Panc1 (cell line): ENCODE measurements around the gene SOWAHD. TPM values are rescaled to one million over a fixed set of nuclear protein-coding genes. Genes with fewer than 3 reads are reported as not detected.

ENCODE experiments used
- ATAC-seq: fragments of 200-7000 bp; cut with Tn5 transposase; 2 replicates; pipeline ENCODE4 v1.9.1; 2020; ENCODE audit warnings: mild to moderate bottlenecking, moderate library complexity
- BruUV-seq: library from RNA; stranded (reverse); fragments of 400-500 nt; replicated peaks from 2 replicates; lab custom pipeline; 2021; lab: Mats Ljungman, UMichigan
- CTCF ChIA-PET: fragments of 300-600 bp; sonication (Branson Sonifier 250); formaldehyde crosslinking; loops from one replicate; lab custom pipeline; 2022; ENCODE audit warnings: antibody characterized with exemption; lab: Charles Lee
- POLR2A ChIA-PET: fragments of 300-600 bp; sonication (Branson Sonifier 250); formaldehyde crosslinking; loops from one replicate; lab custom pipeline; 2022; ENCODE audit warnings: antibody characterized with exemption; lab: Charles Lee
- DNase-seq: peaks from one replicate; pipeline ENCODE4 v3.0.0-alpha.2; 2010; ENCODE audit warnings: low read depth, low spot score
- H3K27ac ChIP-seq: 2 replicates; pipeline ENCODE4 v1.5.1; 2011; ENCODE audit warnings: mild to moderate bottlenecking, low read length, inconsistent platforms
- H3K27me3 ChIP-seq: fragments of 200-500 bp; sonication (Bioruptor generic); 2 replicates; pipeline ENCODE4 v1.6.0; 2014; ENCODE audit warnings: low read length, inconsistent platforms; ENCODE audit not compliant: control insufficient read depth, insufficient read depth
- H3K36me3 ChIP-seq: fragments of 200-500 bp; sonication (Bioruptor generic); 2 replicates; pipeline ENCODE4 v1.5.1; 2014; ENCODE audit warnings: inconsistent platforms, mild to moderate bottlenecking, low read length, moderate library complexity; ENCODE audit not compliant: control insufficient read depth, insufficient read depth
- H3K4me1 ChIP-seq: 2 replicates; pipeline ENCODE4 v1.5.1; 2011; ENCODE audit warnings: inconsistent platforms, mild to moderate bottlenecking, low read length, moderate library complexity; ENCODE audit not compliant: control insufficient read depth, insufficient read depth
- H3K4me3 ChIP-seq, 2 experiments: 2 replicates each; pipeline ENCODE4 v1.5.1; 2011 to 2012; ENCODE audit warnings: low read depth in 2 of 2, low read length in 2 of 2, mild to moderate bottlenecking in 2 of 2, inconsistent platforms in 1 of 2, moderate library complexity in 1 of 2
- H3K9me3 ChIP-seq: fragments of 200-500 bp; sonication (Bioruptor generic); 2 replicates; pipeline ENCODE4 v1.5.1; 2014; ENCODE audit warnings: low read depth, mild to moderate bottlenecking, inconsistent platforms, low read length, moderate library complexity; ENCODE audit not compliant: control insufficient read depth, insufficient read depth
- POLR2AphosphoS5 ChIP-seq: IDR thresholded peaks from 2 replicates; pipeline ENCODE4 v1.6.1; 2012; ENCODE audit warnings: mild to moderate bottlenecking, low read depth, low read length, moderate library complexity
- SIN3A ChIP-seq: IDR thresholded peaks from 2 replicates; pipeline ENCODE4 v1.6.1; 2012; ENCODE audit warnings: low read depth, mild to moderate bottlenecking, low read length, moderate library complexity, borderline replicate concordance; ENCODE audit not compliant: insufficient read depth
- TCF7L2 ChIP-seq: IDR thresholded peaks from 2 replicates; pipeline ENCODE4 v1.6.1; 2011; ENCODE audit warnings: mild to moderate bottlenecking, low read depth, low read length, inconsistent platforms
- in situ Hi-C: cut with HindIII; loops from 2 replicates; pipeline ENCODE4 v1.10.0; 2016; ENCODE audit warnings: low sequenced_read_pairs, low pct_unique_long_range_greater_than_20kb
- intact Hi-C: fragments of 100-400 bp; cut with micrococcal nuclease; formaldehyde crosslinking; loops from one replicate; pipeline ENCODE4 v1.10.0; 2022; ENCODE audit not compliant: unreplicated experiment
- total RNA-seq: library from RNA; stranded (reverse); gene quantifications from one replicate; pipeline ENCODE4 v1.2.1, GENCODE V29; 2021; ENCODE audit not compliant: unreplicated experiment
- TF ChIP-seq, protein P1 (sequence below), 2 experiments: IDR thresholded peaks; 2 replicates each; pipeline ENCODE4 v1.6.1; 2011 to 2012; ENCODE audit warnings: low read depth in 2 of 2, control low read depth in 1 of 2, low read length in 1 of 2, mild to moderate bottlenecking in 1 of 2, moderate library complexity in 1 of 2; ENCODE audit not compliant: insufficient read depth in 1 of 2
- TF ChIP-seq, protein P2 (sequence below): fragments of 450-650 bp; IDR thresholded peaks from 2 replicates; pipeline ENCODE4 v1.5.1; 2017; ENCODE audit warnings: mild to moderate bottlenecking

SOWAHD gene
- total RNA-seq, 1 experiment from 2014 or later: 1.1 TPM

DNA sequence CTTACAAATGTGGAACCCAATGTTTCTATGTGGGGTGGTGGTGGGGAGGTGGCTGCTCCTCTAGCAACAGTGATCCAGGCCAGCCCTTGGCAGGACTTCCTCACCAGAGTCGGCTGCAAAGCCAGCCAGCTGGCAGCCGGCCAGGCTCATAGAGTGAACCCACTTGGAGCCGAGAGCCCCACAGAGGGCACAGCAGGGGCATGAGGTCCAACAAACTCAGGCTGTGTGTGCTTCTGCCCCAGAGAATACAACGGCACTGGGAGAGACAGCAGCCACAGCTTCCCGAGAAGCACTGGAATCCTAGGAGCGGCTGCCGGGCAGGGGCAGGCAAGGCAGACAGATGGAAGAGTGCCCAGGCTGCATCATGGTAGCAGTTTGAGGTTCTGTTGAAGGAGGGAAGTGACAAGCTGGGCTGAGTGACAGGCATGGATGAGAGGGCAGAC, 23.5 kb upstream of the SOWAHD start:
- ATAC-seq (peak; percentile 54), DNase-seq (no peak)
- TF ChIP-seq, protein P1, sequence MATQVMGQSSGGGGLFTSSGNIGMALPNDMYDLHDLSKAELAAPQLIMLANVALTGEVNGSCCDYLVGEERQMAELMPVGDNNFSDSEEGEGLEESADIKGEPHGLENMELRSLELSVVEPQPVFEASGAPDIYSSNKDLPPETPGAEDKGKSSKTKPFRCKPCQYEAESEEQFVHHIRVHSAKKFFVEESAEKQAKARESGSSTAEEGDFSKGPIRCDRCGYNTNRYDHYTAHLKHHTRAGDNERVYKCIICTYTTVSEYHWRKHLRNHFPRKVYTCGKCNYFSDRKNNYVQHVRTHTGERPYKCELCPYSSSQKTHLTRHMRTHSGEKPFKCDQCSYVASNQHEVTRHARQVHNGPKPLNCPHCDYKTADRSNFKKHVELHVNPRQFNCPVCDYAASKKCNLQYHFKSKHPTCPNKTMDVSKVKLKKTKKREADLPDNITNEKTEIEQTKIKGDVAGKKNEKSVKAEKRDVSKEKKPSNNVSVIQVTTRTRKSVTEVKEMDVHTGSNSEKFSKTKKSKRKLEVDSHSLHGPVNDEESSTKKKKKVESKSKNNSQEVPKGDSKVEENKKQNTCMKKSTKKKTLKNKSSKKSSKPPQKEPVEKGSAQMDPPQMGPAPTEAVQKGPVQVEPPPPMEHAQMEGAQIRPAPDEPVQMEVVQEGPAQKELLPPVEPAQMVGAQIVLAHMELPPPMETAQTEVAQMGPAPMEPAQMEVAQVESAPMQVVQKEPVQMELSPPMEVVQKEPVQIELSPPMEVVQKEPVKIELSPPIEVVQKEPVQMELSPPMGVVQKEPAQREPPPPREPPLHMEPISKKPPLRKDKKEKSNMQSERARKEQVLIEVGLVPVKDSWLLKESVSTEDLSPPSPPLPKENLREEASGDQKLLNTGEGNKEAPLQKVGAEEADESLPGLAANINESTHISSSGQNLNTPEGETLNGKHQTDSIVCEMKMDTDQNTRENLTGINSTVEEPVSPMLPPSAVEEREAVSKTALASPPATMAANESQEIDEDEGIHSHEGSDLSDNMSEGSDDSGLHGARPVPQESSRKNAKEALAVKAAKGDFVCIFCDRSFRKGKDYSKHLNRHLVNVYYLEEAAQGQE (IDR thresholded peaks at IDR 0.05; ENCODE audit: insufficient read depth in 1 of 2, low read depth in 2 of 2, low read length in 1 of 2): no peak
- TF ChIP-seq POLR2AphosphoS5: no peak
- no peak for TF ChIP-seq SIN3A
- TF ChIP-seq, protein P2, sequence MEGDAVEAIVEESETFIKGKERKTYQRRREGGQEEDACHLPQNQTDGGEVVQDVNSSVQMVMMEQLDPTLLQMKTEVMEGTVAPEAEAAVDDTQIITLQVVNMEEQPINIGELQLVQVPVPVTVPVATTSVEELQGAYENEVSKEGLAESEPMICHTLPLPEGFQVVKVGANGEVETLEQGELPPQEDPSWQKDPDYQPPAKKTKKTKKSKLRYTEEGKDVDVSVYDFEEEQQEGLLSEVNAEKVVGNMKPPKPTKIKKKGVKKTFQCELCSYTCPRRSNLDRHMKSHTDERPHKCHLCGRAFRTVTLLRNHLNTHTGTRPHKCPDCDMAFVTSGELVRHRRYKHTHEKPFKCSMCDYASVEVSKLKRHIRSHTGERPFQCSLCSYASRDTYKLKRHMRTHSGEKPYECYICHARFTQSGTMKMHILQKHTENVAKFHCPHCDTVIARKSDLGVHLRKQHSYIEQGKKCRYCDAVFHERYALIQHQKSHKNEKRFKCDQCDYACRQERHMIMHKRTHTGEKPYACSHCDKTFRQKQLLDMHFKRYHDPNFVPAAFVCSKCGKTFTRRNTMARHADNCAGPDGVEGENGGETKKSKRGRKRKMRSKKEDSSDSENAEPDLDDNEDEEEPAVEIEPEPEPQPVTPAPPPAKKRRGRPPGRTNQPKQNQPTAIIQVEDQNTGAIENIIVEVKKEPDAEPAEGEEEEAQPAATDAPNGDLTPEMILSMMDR: no peak
- intact Hi-C loops (no loop called here), in situ Hi-C loops (no loop called here)
- no peaks in the 10 kb centered on the region for H3K36me3 ChIP-seq
- H3K4me1 ChIP-seq: peaks cover 8% of the 10 kb centered on the region; the same call in 1 of the 2 replicates
- ChIA-PET POLR2A (interaction anchor here (0.9 kb wide), 1 partner anchor 25 kb away, joined by 3 read pairs; no protein-coding TSS in a partner anchor), CTCF (interaction anchor here (0.6 to 1.6 kb wide), 2 partner anchors 14 to 125 kb away, joined by 3 to 7 read pairs; no protein-coding TSS in a partner anchor)
- H3K4me3 ChIP-seq: no peak overlapping the region
- H3K27ac ChIP-seq: no peak overlapping the region
- H3K9me3 ChIP-seq: no peaks in the 10 kb centered on the region
- no TSS peak for BruUV-seq
- H3K27me3 ChIP-seq: no peaks in the 10 kb centered on the region

DNA sequence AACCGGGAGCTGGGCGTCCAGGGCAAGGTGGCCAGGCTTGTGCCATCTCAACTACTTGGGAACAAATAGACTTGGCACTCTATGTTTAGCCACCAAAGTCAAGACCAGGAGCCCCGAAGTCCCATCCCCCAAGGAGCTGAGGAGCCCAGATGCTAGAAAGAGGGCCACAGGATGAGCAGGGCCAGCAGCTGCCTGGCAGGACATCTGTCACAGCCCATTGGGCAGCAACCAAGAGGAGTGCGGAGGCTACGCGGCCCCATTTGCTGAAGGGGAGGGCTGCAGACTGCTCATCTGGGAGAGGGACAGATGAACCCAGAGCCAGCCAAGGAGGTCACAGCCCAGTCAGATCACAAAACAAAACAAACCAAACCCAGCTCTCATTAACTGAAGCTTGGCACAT, 22.9 kb upstream of the SOWAHD start:
- ATAC-seq (peak; percentile 43; the same call in 1 of the 2 replicates), DNase-seq (no peak)
- TF ChIP-seq POLR2AphosphoS5 (no peak), SIN3A (no peak), TCF7L2 (no peak)
- TF ChIP-seq, protein P1 (IDR thresholded peaks at IDR 0.05; ENCODE audit: insufficient read depth in 1 of 2, low read depth in 2 of 2, low read length in 1 of 2): no peak
- TF ChIP-seq, protein P2: no peak
- no peak overlapping the region for H3K27ac ChIP-seq
- H3K36me3 ChIP-seq: no peaks in the 10 kb centered on the region
- no peaks in the 10 kb centered on the region for H3K9me3 ChIP-seq
- H3K4me1 ChIP-seq: peaks cover 8% of the 10 kb centered on the region; the same call in 1 of the 2 replicates
- POLR2A ChIA-PET: interaction anchor here (0.9 kb wide), 1 partner anchor 25 kb away, joined by 3 read pairs; no protein-coding TSS in a partner anchor
- CTCF ChIA-PET: interaction anchor here (1.6 kb wide), 1 partner anchor 125 kb away, joined by 3 read pairs; no protein-coding TSS in a partner anchor
- H3K4me3 ChIP-seq: no peak overlapping the region
- BruUV-seq: no TSS peak
- in situ Hi-C loops: no loop called here
- no peaks in the 10 kb centered on the region for H3K27me3 ChIP-seq
- intact Hi-C loops: no loop called here
